Measurements from ENCODE around the gene PAK4. TPM values are rescaled to one million over a fixed set of nuclear protein-coding genes. Genes with fewer than 3 reads are reported as not detected.

Gene PAK4
- total RNA-seq, 1 experiment from 2014 or later, result 69.8 TPM

DNA sequence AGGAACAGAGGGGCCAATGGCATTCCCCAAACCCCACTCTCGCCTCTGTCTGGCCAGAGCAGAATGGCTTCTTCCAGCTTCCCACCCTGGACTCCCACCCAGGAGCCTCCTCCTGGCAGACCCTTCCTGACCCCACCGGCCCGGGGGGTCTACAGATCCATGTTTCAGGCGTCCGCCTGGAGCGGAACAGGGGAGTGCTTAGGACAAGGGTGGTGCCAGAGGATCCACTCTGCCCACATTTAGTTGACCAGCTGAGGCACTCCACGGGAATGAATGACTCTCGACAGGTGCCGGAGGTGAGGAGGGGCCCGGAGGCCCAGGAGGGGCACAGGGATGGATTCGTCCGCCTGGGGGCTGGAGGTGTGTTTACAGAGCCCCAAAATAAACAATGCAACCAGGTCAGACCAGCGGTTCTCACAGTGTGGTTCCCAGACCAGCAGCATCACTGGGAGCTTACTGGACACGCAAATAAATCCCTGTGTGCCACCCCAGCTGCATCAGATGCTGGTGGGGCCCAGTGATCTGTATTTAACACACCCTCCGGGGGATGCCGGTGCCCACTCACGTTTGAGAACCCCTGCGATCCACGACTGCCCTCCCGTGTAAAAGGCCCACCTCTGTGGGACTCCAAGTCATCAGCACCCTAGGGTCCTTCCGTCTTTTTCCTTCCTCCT is 56.1 kb downstream of the PAK4 start:
- H3K27me3 Mint-ChIP-seq (ENCODE audit: low read depth), result no peaks in the 10 kb centered on the region
- no peak for DNase-seq (ENCODE audit: low spot score)
- no peaks in the 10 kb centered on the region; the same call in 1 of the 2 replicates for H3K36me3 Mint-ChIP-seq
- CTCF ChIA-PET, result interaction anchor here (1.6 kb wide), 1 partner anchor 59 kb away, joined by 6 read pairs; no protein-coding TSS in a partner anchor
- TF ChIP-seq, protein P1, sequence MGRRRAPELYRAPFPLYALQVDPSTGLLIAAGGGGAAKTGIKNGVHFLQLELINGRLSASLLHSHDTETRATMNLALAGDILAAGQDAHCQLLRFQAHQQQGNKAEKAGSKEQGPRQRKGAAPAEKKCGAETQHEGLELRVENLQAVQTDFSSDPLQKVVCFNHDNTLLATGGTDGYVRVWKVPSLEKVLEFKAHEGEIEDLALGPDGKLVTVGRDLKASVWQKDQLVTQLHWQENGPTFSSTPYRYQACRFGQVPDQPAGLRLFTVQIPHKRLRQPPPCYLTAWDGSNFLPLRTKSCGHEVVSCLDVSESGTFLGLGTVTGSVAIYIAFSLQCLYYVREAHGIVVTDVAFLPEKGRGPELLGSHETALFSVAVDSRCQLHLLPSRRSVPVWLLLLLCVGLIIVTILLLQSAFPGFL (CRISPR knock-in tag; IDR thresholded peaks at IDR 0.05; ENCODE audit: borderline replicate concordance), result no peak
- TF ChIP-seq RELA (CRISPR knock-in tag; IDR thresholded peaks at IDR 0.05; ENCODE audit: borderline replicate concordance) (no peak), FOXK1 (CRISPR knock-in tag; IDR thresholded peaks at IDR 0.05) (no peak)
- H3K9me3 Mint-ChIP-seq, result no peaks in the 10 kb centered on the region
- H3K4me1 Mint-ChIP-seq, result no peaks in the 10 kb centered on the region
- no peak overlapping the region for H3K27ac Mint-ChIP-seq
- ATAC-seq, result no peak
- no peak overlapping the region for H3K4me3 Mint-ChIP-seq
- POLR2A ChIA-PET, result no interaction called here

- Mint-ChIP-seq H3K36me3 (no peaks in the 10 kb centered on the region; the same call in 1 of the 2 replicates), H3K9me3 (no peaks in the 10 kb centered on the region), H3K4me1 (no peaks in the 10 kb centered on the region), H3K4me3 (no peak overlapping the region), H3K27ac (0 out of 2 replicates have a peak overlapping the region, but pooled peaks have one; percentile 40), H3K27me3 (ENCODE audit: low read depth) (no peaks in the 10 kb centered on the region)
- DNase-seq (ENCODE audit: low spot score), result no peak
- ATAC-seq, result no peak
- ChIA-PET POLR2A (interaction anchor here (0.7 kb wide), 1 partner anchor 50 kb away, joined by 3 read pairs; no protein-coding TSS in a partner anchor), CTCF (interaction anchor here (0.6 kb wide), 1 partner anchor 330 kb away, joined by 3 read pairs; no protein-coding TSS in a partner anchor)
- TF ChIP-seq CREM (CRISPR knock-in tag; IDR thresholded peaks at IDR 0.05), result no peak
- no peak for TF ChIP-seq ZNF532 (CRISPR knock-in tag; IDR thresholded peaks at IDR 0.05; ENCODE audit: borderline replicate concordance)
- TF ChIP-seq ZBTB43 (CRISPR knock-in tag; IDR thresholded peaks at IDR 0.05), result no peak
- TF ChIP-seq, protein P2, sequence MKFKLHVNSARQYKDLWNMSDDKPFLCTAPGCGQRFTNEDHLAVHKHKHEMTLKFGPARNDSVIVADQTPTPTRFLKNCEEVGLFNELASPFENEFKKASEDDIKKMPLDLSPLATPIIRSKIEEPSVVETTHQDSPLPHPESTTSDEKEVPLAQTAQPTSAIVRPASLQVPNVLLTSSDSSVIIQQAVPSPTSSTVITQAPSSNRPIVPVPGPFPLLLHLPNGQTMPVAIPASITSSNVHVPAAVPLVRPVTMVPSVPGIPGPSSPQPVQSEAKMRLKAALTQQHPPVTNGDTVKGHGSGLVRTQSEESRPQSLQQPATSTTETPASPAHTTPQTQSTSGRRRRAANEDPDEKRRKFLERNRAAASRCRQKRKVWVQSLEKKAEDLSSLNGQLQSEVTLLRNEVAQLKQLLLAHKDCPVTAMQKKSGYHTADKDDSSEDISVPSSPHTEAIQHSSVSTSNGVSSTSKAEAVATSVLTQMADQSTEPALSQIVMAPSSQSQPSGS (CRISPR knock-in tag; IDR thresholded peaks at IDR 0.05; ENCODE audit: borderline replicate concordance, low read depth), result no peak
- TF ChIP-seq, protein P3, sequence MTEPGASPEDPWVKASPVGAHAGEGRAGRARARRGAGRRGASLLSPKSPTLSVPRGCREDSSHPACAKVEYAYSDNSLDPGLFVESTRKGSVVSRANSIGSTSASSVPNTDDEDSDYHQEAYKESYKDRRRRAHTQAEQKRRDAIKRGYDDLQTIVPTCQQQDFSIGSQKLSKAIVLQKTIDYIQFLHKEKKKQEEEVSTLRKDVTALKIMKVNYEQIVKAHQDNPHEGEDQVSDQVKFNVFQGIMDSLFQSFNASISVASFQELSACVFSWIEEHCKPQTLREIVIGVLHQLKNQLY (CRISPR knock-in tag; IDR thresholded peaks at IDR 0.05), result no peak
- no peak for TF ChIP-seq TP53 (CRISPR knock-in tag; IDR thresholded peaks at IDR 0.05)
- no peak for TF ChIP-seq AR (CRISPR knock-in tag; IDR thresholded peaks at IDR 0.05)
- no peak for TF ChIP-seq NFE2L1 (CRISPR knock-in tag; IDR thresholded peaks at IDR 0.05)
- no peak for TF ChIP-seq ARID4B (CRISPR knock-in tag; IDR thresholded peaks at IDR 0.05; ENCODE audit: borderline replicate concordance)
- TF ChIP-seq, protein P4, sequence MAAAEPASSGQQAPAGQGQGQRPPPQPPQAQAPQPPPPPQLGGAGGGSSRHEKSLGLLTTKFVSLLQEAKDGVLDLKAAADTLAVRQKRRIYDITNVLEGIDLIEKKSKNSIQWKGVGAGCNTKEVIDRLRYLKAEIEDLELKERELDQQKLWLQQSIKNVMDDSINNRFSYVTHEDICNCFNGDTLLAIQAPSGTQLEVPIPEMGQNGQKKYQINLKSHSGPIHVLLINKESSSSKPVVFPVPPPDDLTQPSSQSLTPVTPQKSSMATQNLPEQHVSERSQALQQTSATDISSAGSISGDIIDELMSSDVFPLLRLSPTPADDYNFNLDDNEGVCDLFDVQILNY (CRISPR knock-in tag; IDR thresholded peaks at IDR 0.05), result no peak
- no peak for TF ChIP-seq SP1 (CRISPR knock-in tag; conservative IDR thresholded peaks at IDR 0.05)
- TF ChIP-seq ESRRA (CRISPR knock-in tag; IDR thresholded peaks at IDR 0.05; ENCODE audit: borderline replicate concordance), result no peak
- TF ChIP-seq ZBTB21 (CRISPR knock-in tag; IDR thresholded peaks at IDR 0.05; ENCODE audit: borderline replicate concordance), result no peak
Observed at GRCh38 chr19:39182174-39182505, 56.6 kb downstream of the PAK4 start.
